Metanephros (tissue), 2 donors: ENCODE results near the gene MAT2A. TPM values are rescaled to one million over a fixed set of nuclear protein-coding genes. Genes with fewer than 3 reads are reported as not detected.

Source experiments
- small RNA-seq: library from RNA; depleted of rRNA; stranded (forward); fragments of <200 nt; gene quantifications from one replicate; pipeline ENCODE3, GENCODE V24; 2014; ENCODE audit warnings: low replicate concordance
- total RNA-seq: library from RNA; depleted of rRNA; stranded (reverse); fragments of >200 nt; gene quantifications from one replicate; pipeline ENCODE4 v1.2.3, GENCODE V29; 2014

Gene MAT2A
- 129 TPM for total RNA-seq

DNA sequence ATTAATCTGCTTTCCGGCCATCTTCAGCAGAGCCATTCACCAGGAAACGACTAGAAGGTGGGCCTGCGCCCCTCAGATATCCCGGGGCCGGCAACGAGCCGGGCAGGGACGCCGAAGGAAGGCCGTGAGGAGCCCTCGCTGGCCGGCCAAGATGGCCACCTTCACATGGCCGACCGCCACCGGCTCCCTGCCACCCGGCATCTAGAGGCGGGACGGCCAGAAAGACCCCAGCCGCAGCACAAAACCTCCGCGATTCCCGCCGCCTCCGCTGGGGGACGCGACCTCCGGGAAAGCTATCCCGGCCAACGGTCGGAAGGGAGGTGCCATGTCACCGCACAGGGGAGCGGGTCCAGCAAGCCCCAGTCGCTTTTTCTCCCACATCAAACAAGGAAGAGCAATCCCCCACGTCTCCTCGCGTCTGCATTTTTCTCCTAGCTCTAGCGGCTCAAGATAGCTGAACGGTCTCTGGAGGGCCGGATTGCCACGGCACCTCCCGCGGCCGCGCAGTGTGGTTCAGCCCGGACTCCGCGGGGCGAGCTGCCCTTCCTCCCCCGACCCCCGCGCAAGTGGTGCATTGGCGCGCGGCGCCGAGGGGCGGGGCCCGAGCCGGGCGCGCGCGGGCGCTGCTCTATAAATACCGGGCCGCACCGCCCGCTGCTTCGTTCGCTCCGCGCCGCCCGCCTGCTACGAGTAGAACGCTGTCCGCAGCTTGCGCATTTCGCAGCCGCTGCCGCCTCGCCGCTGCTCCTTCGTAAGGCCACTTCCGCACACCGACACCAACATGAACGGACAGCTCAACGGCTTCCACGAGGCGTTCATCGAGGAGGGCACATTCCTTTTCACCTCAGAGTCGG, at the start of gene MAT2A:
Gene MAT2A, plus strand, starts transcription at position 662 of the 854 bp plus-strand sequence. Its CDS starts 120 bp downstream, at position 782.

GRCh38 chr2:85561280-85562212, 22.6 kb downstream of the MAT2A start, which contains the start of gene GGCX:
GGCX (minus strand) TSS chr2:85561493; CDS start chr2:85561428, 65 bp downstream.

GRCh38 chr2:85577386-85578242, 38.6 kb downstream of the MAT2A start, which contains the start of gene VAMP8:
VAMP8 (plus strand) TSS chr2:85577586; CDS start chr2:85577647, 61 bp downstream.

DNA sequence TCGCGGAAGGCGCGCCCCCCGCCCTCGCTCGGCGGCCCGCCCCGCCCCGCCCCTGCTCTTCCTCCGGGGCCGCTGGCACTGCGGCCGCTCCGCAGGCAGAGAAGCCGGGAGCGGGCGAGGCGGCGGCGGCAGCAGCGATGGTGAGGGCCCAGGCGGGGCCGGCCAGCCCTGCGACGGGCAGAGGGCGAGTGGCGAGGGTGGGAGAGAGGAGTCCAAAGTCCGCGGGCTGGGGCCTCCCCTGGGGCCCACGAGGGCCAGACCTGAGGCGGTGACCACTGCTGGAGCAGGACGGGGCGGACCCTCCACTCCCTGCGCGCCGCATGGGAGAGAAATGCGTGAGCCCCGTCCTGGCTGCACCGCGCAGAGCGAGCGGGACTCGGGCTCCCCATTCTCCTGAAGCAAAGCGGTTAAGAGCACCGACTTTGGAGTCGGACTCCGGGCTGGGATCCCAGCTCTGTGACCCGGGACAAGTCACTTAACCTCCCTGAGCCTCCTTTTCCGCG, 45.4 kb downstream of the MAT2A start, which contains the start of gene VAMP5:
Gene VAMP5, plus strand, starts transcription at position 78 of the 503 bp plus-strand sequence. Its CDS starts 60 bp downstream, at position 138.

Small RNA genes lying within 50 kb of the gene (small RNA-seq; reads per million reads assigned to genes)
- not detected for gene RN7SL126P

Other genes starting within 250 kb of the MAT2A start
- gene TGOLN2, start 211.2 kb upstream of the MAT2A start, total RNA-seq = 96.7 TPM
- 26.1 TPM for gene RETSAT, start 184.6 kb upstream of the MAT2A start, total RNA-seq
- 25.7 TPM for gene ELMOD3, start 184.4 kb upstream of the MAT2A start, total RNA-seq
- 86.4 TPM for gene CAPG, start 128.8 kb upstream of the MAT2A start, total RNA-seq
- gene SH2D6, start 120.5 kb upstream of the MAT2A start, total RNA-seq = 0.99 TPM
- 43.0 TPM for gene GGCX, start 22.3 kb downstream of the MAT2A start, total RNA-seq
- 37.7 TPM for gene VAMP8, start 38.4 kb downstream of the MAT2A start, total RNA-seq
- 11.3 TPM for gene VAMP5, start 45.3 kb downstream of the MAT2A start, total RNA-seq
- 111 TPM for gene RNF181, start 56.6 kb downstream of the MAT2A start, total RNA-seq
- 20.2 TPM for gene TMEM150A, start 63.5 kb downstream of the MAT2A start, total RNA-seq
- 57.6 TPM for gene C2orf68, start 72.9 kb downstream of the MAT2A start, total RNA-seq
- 45.4 TPM for gene USP39, start 77.0 kb downstream of the MAT2A start, total RNA-seq
- 1.7 TPM for gene SFTPB, start 129.0 kb downstream of the MAT2A start, total RNA-seq
- gene GNLY, start 155.2 kb downstream of the MAT2A start, total RNA-seq = not detected
- 24.5 TPM for gene ATOH8, start 214.8 kb downstream of the MAT2A start, total RNA-seq